Karpas-422 (cell line): Measurements from ENCODE around the gene FAM151A. TPM values are rescaled to one million over a fixed set of nuclear protein-coding genes. Genes with fewer than 3 reads are reported as not detected.
A peak's percentile ranks its signal among the peaks of the same experiment; 100 is the strongest.

Source experiments
- DNase-seq: peaks from one replicate; pipeline ENCODE4 v3.0.0-alpha.2; 2015
- H2AFZ ChIP-seq: fragments of 200-600 bp; sonication (generic); 2 replicates; pipeline ENCODE4 v1.6.1; 2014; ENCODE audit warnings: antibody characterized with exemption, low read length, mixed read lengths
- H3K27ac ChIP-seq: fragments of 200-600 bp; sonication (generic); 2 replicates; pipeline ENCODE4 v1.5.1; 2014; ENCODE audit warnings: mild to moderate bottlenecking, low read length, moderate library complexity
- H3K27me3 ChIP-seq: fragments of 200-600 bp; sonication (generic); 2 replicates; pipeline ENCODE4 v1.6.1; 2014; ENCODE audit warnings: low read length, mixed read lengths
- H3K36me3 ChIP-seq: fragments of 200-600 bp; sonication (generic); 2 replicates; pipeline ENCODE4 v1.6.1; 2014; ENCODE audit warnings: low read length, mixed read lengths; ENCODE audit not compliant: insufficient read depth
- H3K4me1 ChIP-seq: fragments of 200-600 bp; sonication (generic); 2 replicates; pipeline ENCODE4 v1.6.1; 2014; ENCODE audit warnings: mild to moderate bottlenecking, low read length, mixed read lengths
- H3K4me2 ChIP-seq: fragments of 200-600 bp; sonication (generic); 2 replicates; pipeline ENCODE4 v1.6.1; 2014; ENCODE audit warnings: low read length, low read depth, mild to moderate bottlenecking; ENCODE audit not compliant: poor library complexity, severe bottlenecking
- H3K4me3 ChIP-seq: fragments of 200-600 bp; sonication (generic); 2 replicates; pipeline ENCODE4 v1.5.1; 2014; ENCODE audit warnings: mild to moderate bottlenecking, antibody characterized with exemption, low read length, mixed read lengths
- H3K79me2 ChIP-seq: fragments of 200-600 bp; sonication (generic); 2 replicates; pipeline ENCODE4 v1.6.1; 2014; ENCODE audit warnings: mild to moderate bottlenecking, low read length, mixed read lengths
- H3K9ac ChIP-seq: fragments of 200-600 bp; sonication (generic); 2 replicates; pipeline ENCODE4 v1.6.0; 2014; ENCODE audit warnings: low read length
- H3K9me2 ChIP-seq: fragments of 200-600 bp; sonication (generic), shearing (Covaris generic); replicated peaks from 2 replicates; pipeline ENCODE4 v1.6.0; 2014; ENCODE audit warnings: mild to moderate bottlenecking, low read length, moderate library complexity; ENCODE audit not compliant: insufficient read depth
- H3K9me3 ChIP-seq: fragments of 300-700, 200-600 bp; sonication (generic); 2 replicates; pipeline ENCODE4 v1.6.1; 2014; ENCODE audit warnings: low read length, mixed read lengths
- H4K20me1 ChIP-seq: fragments of 200-600 bp; sonication (generic); 2 replicates; pipeline ENCODE4 v1.6.1; 2014; ENCODE audit warnings: mild to moderate bottlenecking, antibody characterized with exemption, low read length, low read depth; ENCODE audit not compliant: insufficient read depth
- total RNA-seq: library from RNA; depleted of rRNA; stranded (reverse); fragments of >200 nt; shearing (Covaris generic); gene quantifications from 2 replicates; pipeline ENCODE4 v1.2.3, GENCODE V29; 2014; ENCODE audit warnings: low replicate concordance; rRNA removed

FAM151A gene
- total RNA-seq, result not detected in 2 replicates

- Histone ChIP-seq H3K9ac (no peak within 1 kb of the TSS), H2AFZ (no peak within 1 kb of the TSS), H3K79me2 (no peaks in the 10 kb centered on the region), H3K4me3 (no peak within 1 kb of the TSS), H3K9me3 (no peaks in the 10 kb centered on the region), H4K20me1 (no peaks in the 10 kb centered on the region), H3K27ac (no peak within 1 kb of the TSS), H3K9me2 (no peaks in the 10 kb centered on the region), H3K4me2 (no peak within 1 kb of the TSS), H3K36me3 (no peaks in the 10 kb centered on the region), H3K27me3 (no peaks in the 10 kb centered on the region), H3K4me1 (no peaks in the 10 kb centered on the region)
- no peak for DNase-seq
Observed at GRCh38 chr1:54623216-54624007, at the start of gene FAM151A. Gene FAM151A, minus strand, starts transcription at chr1:54623525. Its CDS starts 130 bp downstream, at chr1:54623395.

- Histone ChIP-seq H3K27me3 (no peaks in the 10 kb centered on the region), H2AFZ (no peak overlapping the region), H4K20me1 (no peaks in the 10 kb centered on the region), H3K4me2 (no peak overlapping the region), H3K79me2 (no peaks in the 10 kb centered on the region), H3K9ac (no peak overlapping the region), H3K27ac (no peak overlapping the region), H3K4me1 (no peaks in the 10 kb centered on the region), H3K4me3 (no peak overlapping the region), H3K9me2 (no peaks in the 10 kb centered on the region), H3K9me3 (no peaks in the 10 kb centered on the region), H3K36me3 (no peaks in the 10 kb centered on the region)
- DNase-seq, result peak; percentile 81
Observed at GRCh38 chr1:54671985-54672608, 48.8 kb upstream of the FAM151A start.

GRCh38 chr1:54668567-54668966 is 45.2 kb upstream of the FAM151A start:
- Histone ChIP-seq H4K20me1 (no peaks in the 10 kb centered on the region), H3K4me2 (no peak overlapping the region), H3K36me3 (no peaks in the 10 kb centered on the region), H3K9me2 (no peaks in the 10 kb centered on the region), H3K79me2 (no peaks in the 10 kb centered on the region), H3K4me3 (no peak overlapping the region), H3K9me3 (no peaks in the 10 kb centered on the region), H3K4me1 (no peaks in the 10 kb centered on the region), H2AFZ (no peak overlapping the region), H3K9ac (no peak overlapping the region), H3K27me3 (no peaks in the 10 kb centered on the region), H3K27ac (no peak overlapping the region)
- DNase-seq, result peak; percentile 54

GRCh38 chr1:54667797-54668196 is 44.5 kb upstream of the FAM151A start:
- Histone ChIP-seq H3K4me3 (no peak overlapping the region), H3K4me2 (no peak overlapping the region), H3K4me1 (no peaks in the 10 kb centered on the region), H4K20me1 (no peaks in the 10 kb centered on the region), H3K79me2 (no peaks in the 10 kb centered on the region), H3K27ac (no peak overlapping the region), H3K9me2 (no peaks in the 10 kb centered on the region), H3K9me3 (no peaks in the 10 kb centered on the region), H2AFZ (no peak overlapping the region), H3K9ac (no peak overlapping the region), H3K36me3 (no peaks in the 10 kb centered on the region), H3K27me3 (no peaks in the 10 kb centered on the region)
- no peak for DNase-seq

GRCh38 chr1:54666333-54666732 is 43.0 kb upstream of the FAM151A start:
- Histone ChIP-seq H4K20me1 (no peaks in the 10 kb centered on the region), H3K27me3 (no peaks in the 10 kb centered on the region), H3K9me3 (no peaks in the 10 kb centered on the region), H3K79me2 (no peaks in the 10 kb centered on the region), H3K4me2 (no peak overlapping the region), H3K36me3 (no peaks in the 10 kb centered on the region), H3K9ac (no peak overlapping the region), H3K27ac (no peak overlapping the region), H2AFZ (no peak overlapping the region), H3K4me3 (no peak overlapping the region), H3K9me2 (no peaks in the 10 kb centered on the region), H3K4me1 (no peaks in the 10 kb centered on the region)
- no peak for DNase-seq

GRCh38 chr1:54665852-54666251 is 42.5 kb upstream of the FAM151A start:
- H4K20me1 ChIP-seq, result no peaks in the 10 kb centered on the region
- H3K9ac ChIP-seq, result no peak overlapping the region
- no peak overlapping the region for H2AFZ ChIP-seq
- H3K9me2 ChIP-seq, result no peaks in the 10 kb centered on the region
- H3K4me3 ChIP-seq, result no peak overlapping the region
- no peaks in the 10 kb centered on the region for H3K4me1 ChIP-seq
- H3K79me2 ChIP-seq, result no peaks in the 10 kb centered on the region
- H3K9me3 ChIP-seq, result no peaks in the 10 kb centered on the region
- H3K36me3 ChIP-seq, result no peaks in the 10 kb centered on the region
- no peak for DNase-seq
- no peak overlapping the region for H3K27ac ChIP-seq
- H3K4me2 ChIP-seq, result no peak overlapping the region
- no peaks in the 10 kb centered on the region for H3K27me3 ChIP-seq

GRCh38 chr1:54664364-54664763 is 41.0 kb upstream of the FAM151A start:
- no peak for DNase-seq
- Histone ChIP-seq H3K4me1 (no peaks in the 10 kb centered on the region), H3K9me3 (no peaks in the 10 kb centered on the region), H3K27ac (no peak overlapping the region), H3K4me3 (no peak overlapping the region), H4K20me1 (no peaks in the 10 kb centered on the region), H2AFZ (no peak overlapping the region), H3K9ac (no peak overlapping the region), H3K9me2 (no peaks in the 10 kb centered on the region), H3K27me3 (no peaks in the 10 kb centered on the region), H3K36me3 (no peaks in the 10 kb centered on the region), H3K4me2 (no peak overlapping the region), H3K79me2 (no peaks in the 10 kb centered on the region)

- H4K20me1 ChIP-seq, result no peaks in the 10 kb centered on the region
- H3K36me3 ChIP-seq, result no peaks in the 10 kb centered on the region
- H3K4me3 ChIP-seq, result no peak overlapping the region
- no peaks in the 10 kb centered on the region for H3K9me3 ChIP-seq
- DNase-seq, result no peak
- no peaks in the 10 kb centered on the region for H3K9me2 ChIP-seq
- H2AFZ ChIP-seq, result no peak overlapping the region
- H3K4me2 ChIP-seq, result no peak overlapping the region
- no peaks in the 10 kb centered on the region for H3K4me1 ChIP-seq
- H3K9ac ChIP-seq, result no peak overlapping the region
- no peaks in the 10 kb centered on the region for H3K79me2 ChIP-seq
- H3K27me3 ChIP-seq, result no peaks in the 10 kb centered on the region
- H3K27ac ChIP-seq, result no peak overlapping the region
Observed at GRCh38 chr1:54663725-54664124, 40.4 kb upstream of the FAM151A start.
